ENCODE data around the gene ZMYND8. TPM values are rescaled to one million over a fixed set of nuclear protein-coding genes. Genes with fewer than 3 reads are reported as not detected.
A peak's percentile ranks its signal among the peaks of the same experiment; 100 is the strongest.
"Not testable (repeated sequence)": the region's sequence is repeated elsewhere in the genome, so short reads cannot be mapped to it uniquely, and the experiment has no call there.

Gene ZMYND8
- total RNA-seq, 2 experiments from 2014 or later, result 44.3 to 44.7 TPM

DNA sequence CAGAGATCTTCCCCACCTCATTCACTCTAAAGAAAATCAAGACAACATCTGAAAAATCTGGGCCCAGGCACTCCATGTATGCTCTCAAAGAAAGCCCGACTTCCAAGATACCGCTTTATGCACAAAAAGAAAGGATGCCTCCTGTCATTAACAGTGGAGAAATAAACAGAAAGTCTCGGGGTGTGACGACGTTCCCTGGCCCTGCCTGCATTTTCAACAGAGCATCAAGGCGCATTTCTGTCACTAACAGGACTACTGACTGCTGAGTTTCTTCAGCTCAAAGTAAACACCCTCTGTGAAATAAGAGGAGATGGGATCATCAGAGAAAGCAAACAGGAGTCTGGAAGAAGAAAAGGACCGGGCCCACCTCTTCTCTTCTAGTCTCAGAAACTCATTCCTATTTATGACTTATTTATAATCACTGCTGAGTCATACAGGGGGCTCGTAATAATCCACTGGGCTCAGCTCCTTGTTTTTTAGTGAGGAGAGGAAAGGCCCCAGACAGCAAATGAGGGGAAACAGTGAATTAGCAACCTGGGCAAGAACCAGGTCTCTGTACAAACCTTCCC, 99.7 kb downstream of the ZMYND8 start:
- ATAC-seq (no peak), DNase-seq (no peak)
- POLR2A ChIA-PET, result no interaction called here
- Mint-ChIP-seq H3K4me1 (ENCODE audit: low read depth) (peaks cover 12% of the 10 kb centered on the region), H3K4me3 (no peak overlapping the region), H3K27ac (peak overlapping the region; percentile 43), H3K9me3 (ENCODE audit: insufficient read depth) (no peaks in the 10 kb centered on the region), H3K36me3 (ENCODE audit: low read depth) (peaks cover 43% of the 10 kb centered on the region), H3K27me3 (ENCODE audit: low read depth) (no peaks in the 10 kb centered on the region)
- CTCF ChIA-PET, result interaction anchor here (3.2 kb wide), 1 partner anchor 16 kb away, joined by 12 read pairs; no protein-coding TSS in a partner anchor

DNA sequence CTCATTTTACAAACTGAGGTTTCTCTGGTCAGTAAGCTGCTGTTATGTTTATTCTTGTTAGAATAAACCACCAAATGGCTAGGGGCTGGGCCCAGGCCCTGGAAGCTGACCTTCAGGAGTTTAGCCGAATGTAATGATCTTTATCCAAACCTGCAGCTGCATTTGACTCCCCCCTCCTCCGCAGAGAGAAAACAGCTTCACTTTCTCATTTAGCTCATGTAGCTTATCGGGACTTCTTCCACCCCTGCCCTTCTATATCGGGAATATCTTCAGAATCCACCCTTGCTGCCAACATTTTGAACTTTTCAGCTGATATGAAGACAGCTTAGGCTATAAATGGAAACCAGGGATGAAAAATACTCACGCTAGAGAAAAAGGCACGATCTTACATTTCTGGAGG, 102.6 kb downstream of the ZMYND8 start:
- Mint-ChIP-seq H3K9me3 (ENCODE audit: insufficient read depth) (no peaks in the 10 kb centered on the region), H3K36me3 (ENCODE audit: low read depth) (peaks cover 50% of the 10 kb centered on the region), H3K27ac (no peak overlapping the region), H3K4me1 (ENCODE audit: low read depth) (peaks cover 5% of the 10 kb centered on the region), H3K27me3 (ENCODE audit: low read depth) (no peaks in the 10 kb centered on the region), H3K4me3 (no peak overlapping the region)
- CTCF ChIA-PET, result interaction anchor here (0.8 to 1.5 kb wide), 3 partner anchors 18 to 131 kb away, joined by 3 to 5 read pairs (median 4); no protein-coding TSS in a partner anchor
- ATAC-seq (no peak), DNase-seq (no peak)
- POLR2A ChIA-PET, result interaction anchor here (0.7 kb wide), 1 partner anchor 20 kb away, joined by 4 read pairs; no protein-coding TSS in a partner anchor

DNA sequence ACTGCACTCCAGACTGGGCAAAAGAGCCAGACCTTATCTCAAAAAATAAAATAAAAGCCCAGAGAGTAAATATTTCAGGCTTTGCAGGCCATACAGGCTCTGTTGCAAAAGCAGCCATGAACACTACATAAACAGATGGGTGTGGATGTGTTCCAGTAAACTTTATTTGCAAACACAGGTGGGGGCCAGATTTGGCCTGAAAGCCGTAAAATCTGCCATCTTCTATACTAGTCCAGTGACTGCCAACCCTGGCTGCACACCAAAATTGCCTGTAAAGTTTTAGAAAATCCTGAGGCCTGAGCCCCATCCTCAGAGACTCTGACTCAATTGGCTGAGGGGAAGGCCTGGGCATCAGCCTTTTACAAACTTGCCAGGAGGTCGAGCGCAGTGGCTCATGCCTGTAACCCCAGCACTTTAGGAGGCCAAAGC, 103.6 kb downstream of the ZMYND8 start:
- Mint-ChIP-seq H3K9me3 (ENCODE audit: insufficient read depth) (no peaks in the 10 kb centered on the region), H3K36me3 (ENCODE audit: low read depth) (peaks cover 53% of the 10 kb centered on the region), H3K27ac (no peak overlapping the region), H3K27me3 (ENCODE audit: low read depth) (no peaks in the 10 kb centered on the region), H3K4me3 (no peak overlapping the region), H3K4me1 (ENCODE audit: low read depth) (no peaks in the 10 kb centered on the region)
- DNase-seq (no peak), ATAC-seq (no peak)
- POLR2A ChIA-PET, result no interaction called here
- CTCF ChIA-PET, result interaction anchor here (1.5 kb wide), 1 partner anchor 131 kb away, joined by 5 read pairs; no protein-coding TSS in a partner anchor

DNA sequence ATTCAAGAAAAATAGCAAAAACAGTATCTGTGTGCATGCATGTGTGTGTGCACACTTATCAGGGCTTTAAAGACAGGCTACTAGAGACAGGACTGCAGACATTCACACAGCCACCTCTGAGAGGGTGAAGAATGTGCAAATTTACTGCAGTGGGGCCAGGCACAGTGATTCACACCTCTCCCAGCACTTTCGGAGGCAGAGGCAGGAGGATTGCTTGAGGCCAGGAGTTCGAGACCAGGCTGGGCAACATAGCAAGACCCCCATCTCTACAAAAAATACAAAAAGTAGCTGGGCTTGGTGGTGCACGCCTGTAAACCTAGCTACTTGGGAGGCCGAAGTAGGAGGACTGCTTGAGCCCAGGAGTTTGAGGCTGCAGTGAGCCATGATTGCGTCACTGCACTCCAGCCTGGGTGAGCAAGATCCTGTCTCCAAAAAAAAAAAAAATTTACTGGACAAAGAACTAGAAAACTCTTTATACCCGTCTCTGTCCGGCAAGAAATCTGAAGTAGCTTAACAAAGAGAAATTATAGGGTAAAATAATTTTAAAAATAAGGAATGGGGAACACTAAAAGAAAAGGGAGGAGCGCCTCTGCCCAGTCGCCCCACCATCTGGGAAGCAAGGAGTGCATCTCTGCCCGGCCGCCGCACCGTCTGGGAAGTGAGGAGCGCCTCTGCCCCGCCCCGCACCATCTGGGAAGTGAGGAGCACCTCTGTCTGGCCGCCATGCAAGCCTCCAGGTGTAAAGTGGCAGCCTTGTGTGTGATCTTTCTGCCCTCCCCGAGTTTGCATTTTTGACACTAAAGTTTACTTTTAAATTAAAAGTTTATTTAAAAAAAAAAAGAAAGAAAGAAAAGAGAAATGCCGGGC, 105.1 kb downstream of the ZMYND8 start:
- Mint-ChIP-seq H3K4me3 (no peak overlapping the region), H3K36me3 (ENCODE audit: low read depth) (peaks cover 57% of the 10 kb centered on the region), H3K9me3 (ENCODE audit: insufficient read depth) (no peaks in the 10 kb centered on the region)

DNA sequence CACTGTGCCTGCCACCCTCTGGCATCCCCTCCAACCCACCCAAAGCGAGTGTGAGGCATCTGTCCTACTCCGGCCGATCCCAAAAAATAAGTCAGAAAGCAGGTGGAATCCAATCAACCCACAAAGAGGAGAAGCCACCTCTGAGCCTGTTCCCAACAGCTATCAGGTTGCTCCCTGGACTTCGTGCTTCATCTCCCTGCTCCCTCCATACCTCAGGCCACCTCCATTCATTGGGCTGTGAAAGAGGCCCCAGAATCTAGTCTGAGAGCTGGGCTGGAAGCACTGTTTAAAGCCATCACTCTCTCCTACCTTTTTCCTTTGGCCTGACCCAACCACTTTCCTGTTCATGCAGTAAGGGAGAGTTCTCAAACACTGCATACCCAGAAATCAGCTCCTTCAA, 106.1 kb downstream of the ZMYND8 start:
- ChIA-PET CTCF (interaction anchor here (1.5 kb wide), 1 partner anchor 134 kb away, joined by 3 read pairs; no protein-coding TSS in a partner anchor), POLR2A (no interaction called here)
- peaks cover 66% of the 10 kb centered on the region for H3K36me3 Mint-ChIP-seq (ENCODE audit: low read depth)
- no peaks in the 10 kb centered on the region for H3K27me3 Mint-ChIP-seq (ENCODE audit: low read depth)
- ATAC-seq (no peak), DNase-seq (no peak)
- no peak overlapping the region for H3K4me3 Mint-ChIP-seq
- H3K9me3 Mint-ChIP-seq (ENCODE audit: insufficient read depth), result no peaks in the 10 kb centered on the region
- H3K4me1 Mint-ChIP-seq (ENCODE audit: low read depth), result no peaks in the 10 kb centered on the region
- no peak overlapping the region for H3K27ac Mint-ChIP-seq

More for the DNA sequence above, 105.1 kb downstream of the ZMYND8 start:
- Mint-ChIP-seq H3K4me1 (ENCODE audit: low read depth) (no peaks in the 10 kb centered on the region), H3K27me3 (ENCODE audit: low read depth) (no peaks in the 10 kb centered on the region), H3K27ac (peak overlapping the region; percentile 34)
- ChIA-PET POLR2A (interaction anchor here (0.7 kb wide), 1 partner anchor 192 kb away, joined by 3 read pairs; no protein-coding TSS in a partner anchor), CTCF (interaction anchor here (1.5 kb wide), 1 partner anchor 133 kb away, joined by 3 read pairs; no protein-coding TSS in a partner anchor)
- ATAC-seq, result no peak
- no peak for DNase-seq

DNA sequence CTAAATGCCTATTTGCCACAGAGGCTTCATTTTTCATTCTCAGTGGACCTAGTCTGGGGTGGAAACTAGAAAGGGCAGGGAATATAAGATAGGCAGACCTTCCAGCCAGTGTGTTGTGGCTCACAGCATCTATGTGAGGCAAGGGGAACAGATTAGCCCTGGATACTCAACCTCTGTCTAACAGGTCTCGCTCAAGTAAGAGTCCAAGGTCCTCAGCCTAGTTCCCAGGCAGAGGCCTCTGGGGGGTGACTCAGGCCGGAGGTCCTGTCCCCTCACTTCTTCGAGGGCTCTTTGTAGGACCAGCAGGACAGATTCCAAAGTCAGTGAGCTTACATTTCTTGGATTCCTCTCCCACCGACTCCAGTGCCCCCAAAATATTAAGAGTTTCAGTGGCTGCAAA, 106.6 kb downstream of the ZMYND8 start:
- ChIA-PET POLR2A (no interaction called here), CTCF (interaction anchor here (1.3 to 1.5 kb wide), 2 partner anchors 24 to 134 kb away, joined by 3 to 6 read pairs; no protein-coding TSS in a partner anchor)
- H3K27me3 Mint-ChIP-seq (ENCODE audit: low read depth), result no peaks in the 10 kb centered on the region
- peaks cover 66% of the 10 kb centered on the region for H3K36me3 Mint-ChIP-seq (ENCODE audit: low read depth)
- no peak overlapping the region for H3K4me3 Mint-ChIP-seq
- no peak for DNase-seq
- no peak for ATAC-seq
- H3K4me1 Mint-ChIP-seq (ENCODE audit: low read depth), result no peaks in the 10 kb centered on the region
- H3K27ac Mint-ChIP-seq, result no peak overlapping the region
- H3K9me3 Mint-ChIP-seq (ENCODE audit: insufficient read depth), result no peaks in the 10 kb centered on the region

DNA sequence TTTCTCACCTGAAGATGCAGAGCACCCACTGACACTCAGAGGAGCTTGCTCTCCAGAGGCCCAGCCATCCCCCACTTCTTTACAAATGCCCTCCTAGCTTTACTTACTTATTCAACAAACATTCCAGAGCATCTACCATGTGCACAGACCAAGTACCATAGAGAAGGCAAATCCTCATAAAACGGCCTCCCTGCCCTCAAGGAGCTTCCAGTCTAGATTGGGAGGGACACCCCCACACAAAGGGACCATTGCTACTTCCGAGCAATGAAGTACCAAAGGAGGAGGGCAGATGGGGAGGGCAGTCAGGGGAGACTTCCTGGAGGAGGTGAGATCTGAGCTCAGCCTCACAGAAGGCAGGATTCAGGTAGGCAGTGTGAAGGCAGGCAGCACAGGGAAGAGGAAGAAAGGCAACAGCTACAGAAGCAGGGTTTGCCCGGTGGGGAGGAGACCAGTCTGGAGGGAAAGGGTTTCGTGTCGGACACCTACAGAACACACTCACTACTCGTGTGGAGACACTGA, 108.0 kb downstream of the ZMYND8 start:
- Mint-ChIP-seq H3K27me3 (ENCODE audit: low read depth) (no peaks in the 10 kb centered on the region), H3K9me3 (ENCODE audit: insufficient read depth) (no peaks in the 10 kb centered on the region), H3K4me3 (no peak overlapping the region), H3K36me3 (ENCODE audit: low read depth) (peaks cover 62% of the 10 kb centered on the region), H3K27ac (no peak overlapping the region), H3K4me1 (ENCODE audit: low read depth) (no peaks in the 10 kb centered on the region)
- ATAC-seq (no peak), DNase-seq (no peak)
- ChIA-PET CTCF (interaction anchor here (1.1 to 1.6 kb wide), 3 partner anchors 14 to 136 kb away, joined by 3 to 6 read pairs (median 5); no protein-coding TSS in a partner anchor), POLR2A (no interaction called here)

DNA sequence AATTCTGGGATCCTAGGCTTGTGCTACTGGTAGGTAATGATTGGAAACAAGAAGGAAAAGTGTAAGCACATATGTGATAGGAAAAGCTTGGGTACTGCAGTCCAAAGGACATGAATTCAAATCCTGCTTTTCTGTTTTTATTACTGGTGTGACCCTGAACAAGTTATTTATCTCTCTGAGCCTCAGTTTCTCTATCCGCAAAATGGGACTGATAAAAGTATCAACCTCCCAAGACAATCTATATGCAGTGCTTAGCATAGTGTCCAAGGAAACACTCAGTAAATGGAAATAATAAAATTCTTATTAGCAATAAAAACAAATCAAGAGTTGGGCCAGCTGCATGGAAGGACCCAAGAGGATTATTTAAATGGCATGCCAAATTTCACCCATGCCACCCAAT, 108.5 kb downstream of the ZMYND8 start:
- peaks cover 62% of the 10 kb centered on the region for H3K36me3 Mint-ChIP-seq (ENCODE audit: low read depth)
- H3K4me1 Mint-ChIP-seq (ENCODE audit: low read depth), result no peaks in the 10 kb centered on the region
- POLR2A ChIA-PET, result no interaction called here

DNA sequence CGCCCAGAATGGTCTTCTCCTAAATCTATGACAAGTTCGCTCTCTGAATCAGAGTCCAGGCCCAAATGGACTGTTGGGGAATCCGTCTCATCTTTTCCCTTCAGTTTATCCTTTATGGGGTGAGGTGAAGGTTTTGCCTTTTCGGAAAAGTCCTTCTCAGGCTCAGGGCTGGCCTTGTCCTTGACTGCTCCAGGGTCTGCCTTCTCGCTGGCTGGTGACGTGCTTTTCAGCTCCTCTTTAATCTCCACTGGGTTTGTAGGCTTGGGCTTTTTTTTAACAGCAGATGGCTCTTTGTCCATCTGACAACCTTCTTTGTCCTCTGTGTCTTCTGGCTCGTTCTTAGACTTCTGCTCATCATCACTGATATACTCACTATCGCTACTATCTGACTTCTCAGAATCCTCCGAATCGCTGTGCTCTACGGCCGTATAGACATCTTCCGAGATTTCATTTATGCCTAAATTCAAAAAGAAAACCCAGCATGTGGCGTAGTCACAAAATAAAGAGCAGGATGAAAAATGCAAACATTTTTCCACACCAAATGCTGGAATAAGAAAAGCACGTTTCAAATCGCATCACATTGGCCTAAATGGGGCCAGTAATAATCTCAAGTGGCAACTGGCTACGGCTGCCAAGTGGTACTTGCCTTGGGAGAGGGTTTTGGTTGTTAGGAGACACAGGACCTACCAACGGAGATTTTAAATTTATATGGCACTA, 110.3 kb downstream of the ZMYND8 start:
- H3K9me3 Mint-ChIP-seq (ENCODE audit: insufficient read depth), result no peaks in the 10 kb centered on the region
- peaks cover 66% of the 10 kb centered on the region for H3K36me3 Mint-ChIP-seq (ENCODE audit: low read depth)
- no peak overlapping the region for H3K27ac Mint-ChIP-seq
- no peak for DNase-seq
- no peaks in the 10 kb centered on the region for H3K4me1 Mint-ChIP-seq (ENCODE audit: low read depth)
- H3K4me3 Mint-ChIP-seq, result no peak overlapping the region
- ATAC-seq, result no peak
- H3K27me3 Mint-ChIP-seq (ENCODE audit: low read depth), result no peaks in the 10 kb centered on the region
- CTCF ChIA-PET, result interaction anchor here (0.7 to 1.5 kb wide), 2 partner anchors 27 to 138 kb away, joined by 3 to 8 read pairs; no protein-coding TSS in a partner anchor
- POLR2A ChIA-PET, result no interaction called here

More for the DNA sequence above, 108.5 kb downstream of the ZMYND8 start:
- no peak overlapping the region for H3K27ac Mint-ChIP-seq
- H3K4me3 Mint-ChIP-seq, result no peak overlapping the region
- CTCF ChIA-PET, result interaction anchor here (1.1 to 1.6 kb wide), 2 partner anchors 14 to 136 kb away, joined by 3 to 5 read pairs; no protein-coding TSS in a partner anchor
- no peak for DNase-seq
- H3K27me3 Mint-ChIP-seq (ENCODE audit: low read depth), result no peaks in the 10 kb centered on the region
- no peak for ATAC-seq
- no peaks in the 10 kb centered on the region for H3K9me3 Mint-ChIP-seq (ENCODE audit: insufficient read depth)

DNA sequence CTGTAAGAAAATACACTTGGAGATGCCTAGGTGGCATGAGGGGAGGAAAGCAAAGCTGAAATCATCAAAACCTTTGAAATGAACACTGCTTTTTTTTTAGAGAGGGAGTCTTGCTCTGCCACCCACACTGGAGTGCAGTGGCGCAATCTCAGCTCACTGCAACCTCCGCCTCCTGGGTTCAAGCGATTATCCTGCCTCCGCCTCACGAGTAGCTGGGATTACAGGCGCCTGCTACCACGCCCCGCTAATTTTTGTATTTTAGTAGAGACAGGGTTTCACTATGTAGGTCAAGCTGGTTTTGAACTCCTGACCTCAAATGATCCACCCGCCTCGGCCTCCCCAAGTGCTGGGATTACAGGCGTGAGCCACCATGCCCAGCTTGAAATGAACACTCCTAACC, 111.3 kb downstream of the ZMYND8 start:
- ATAC-seq; H3K4me3 Mint-ChIP-seq; POLR2A ChIA-PET; H3K27me3 Mint-ChIP-seq (ENCODE audit: low read depth); DNase-seq; H3K27ac Mint-ChIP-seq; H3K4me1 Mint-ChIP-seq (ENCODE audit: low read depth); H3K9me3 Mint-ChIP-seq (ENCODE audit: insufficient read depth): not testable (repeated sequence)
- H3K36me3 Mint-ChIP-seq (ENCODE audit: low read depth), result peaks cover 57% of the 10 kb centered on the region
- CTCF ChIA-PET, result interaction anchor here (1.0 to 1.5 kb wide), 2 partner anchors 135 to 139 kb away, joined by 3 to 8 read pairs; no protein-coding TSS in a partner anchor

DNA sequence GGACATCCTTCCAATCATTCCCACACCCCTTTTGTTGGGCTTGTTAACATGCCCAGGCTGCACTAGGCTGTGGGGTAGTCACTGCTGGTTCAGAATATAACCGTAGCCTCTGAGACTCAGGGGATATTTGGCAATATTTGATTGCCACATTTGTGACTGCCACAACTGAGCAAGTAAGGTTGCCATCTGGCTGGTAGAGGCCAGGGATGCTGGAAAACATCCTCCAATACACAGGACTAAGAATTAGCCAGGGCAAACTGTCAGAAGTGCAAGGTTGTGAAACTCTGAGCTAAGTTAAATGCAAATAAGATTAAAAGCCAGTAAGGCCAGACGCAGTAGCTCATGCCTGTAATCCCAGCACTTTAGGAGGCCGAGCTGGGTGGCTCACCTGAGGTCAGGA, 112.0 kb downstream of the ZMYND8 start:
- Mint-ChIP-seq H3K4me1 (ENCODE audit: low read depth) (no peaks in the 10 kb centered on the region), H3K36me3 (ENCODE audit: low read depth) (peaks cover 54% of the 10 kb centered on the region), H3K4me3 (no peak overlapping the region), H3K27ac (no peak overlapping the region), H3K9me3 (ENCODE audit: insufficient read depth) (no peaks in the 10 kb centered on the region), H3K27me3 (ENCODE audit: low read depth) (no peaks in the 10 kb centered on the region)
- no peak for ATAC-seq
- CTCF ChIA-PET, result interaction anchor here (1.0 to 1.7 kb wide), 3 partner anchors 136 to 139 kb away, joined by 3 to 12 read pairs (median 8); no protein-coding TSS in a partner anchor
- POLR2A ChIA-PET, result no interaction called here
- DNase-seq, result no peak
